GM12874 (cell line): Measurements from ENCODE around the gene STAT6.

Experiments
- TF ChIP-seq, protein P1 (sequence below): IDR thresholded peaks from 2 replicates; pipeline ENCODE4 v1.5.1; 2011; ENCODE audit warnings: low read depth, mild to moderate bottlenecking, control low read depth, low read length, moderate library complexity; ENCODE audit not compliant: insufficient read depth

The STAT6 gene

DNA sequence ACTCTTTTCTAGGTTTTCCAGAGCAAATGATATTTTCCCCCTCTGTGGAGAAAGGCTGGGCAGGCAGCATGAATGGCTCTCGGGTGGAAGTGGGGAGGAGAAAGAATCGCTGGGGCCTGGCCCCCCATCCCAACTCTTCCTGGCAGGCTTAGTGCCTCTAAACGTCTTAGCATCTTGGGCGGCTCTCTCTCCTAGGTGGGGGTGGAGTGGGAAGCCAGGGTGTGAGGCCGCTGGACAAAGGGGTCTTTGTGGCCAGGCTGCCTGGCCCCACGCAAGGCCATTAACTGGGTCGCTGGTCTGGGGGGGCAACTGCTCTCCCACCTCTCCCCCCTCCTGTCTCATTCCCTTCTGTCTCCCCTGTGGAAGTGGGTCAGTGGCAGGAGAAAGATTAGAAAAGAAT, 31.6 kb upstream of the STAT6 start:
- TF ChIP-seq, protein P1, sequence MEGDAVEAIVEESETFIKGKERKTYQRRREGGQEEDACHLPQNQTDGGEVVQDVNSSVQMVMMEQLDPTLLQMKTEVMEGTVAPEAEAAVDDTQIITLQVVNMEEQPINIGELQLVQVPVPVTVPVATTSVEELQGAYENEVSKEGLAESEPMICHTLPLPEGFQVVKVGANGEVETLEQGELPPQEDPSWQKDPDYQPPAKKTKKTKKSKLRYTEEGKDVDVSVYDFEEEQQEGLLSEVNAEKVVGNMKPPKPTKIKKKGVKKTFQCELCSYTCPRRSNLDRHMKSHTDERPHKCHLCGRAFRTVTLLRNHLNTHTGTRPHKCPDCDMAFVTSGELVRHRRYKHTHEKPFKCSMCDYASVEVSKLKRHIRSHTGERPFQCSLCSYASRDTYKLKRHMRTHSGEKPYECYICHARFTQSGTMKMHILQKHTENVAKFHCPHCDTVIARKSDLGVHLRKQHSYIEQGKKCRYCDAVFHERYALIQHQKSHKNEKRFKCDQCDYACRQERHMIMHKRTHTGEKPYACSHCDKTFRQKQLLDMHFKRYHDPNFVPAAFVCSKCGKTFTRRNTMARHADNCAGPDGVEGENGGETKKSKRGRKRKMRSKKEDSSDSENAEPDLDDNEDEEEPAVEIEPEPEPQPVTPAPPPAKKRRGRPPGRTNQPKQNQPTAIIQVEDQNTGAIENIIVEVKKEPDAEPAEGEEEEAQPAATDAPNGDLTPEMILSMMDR, result no peak

DNA sequence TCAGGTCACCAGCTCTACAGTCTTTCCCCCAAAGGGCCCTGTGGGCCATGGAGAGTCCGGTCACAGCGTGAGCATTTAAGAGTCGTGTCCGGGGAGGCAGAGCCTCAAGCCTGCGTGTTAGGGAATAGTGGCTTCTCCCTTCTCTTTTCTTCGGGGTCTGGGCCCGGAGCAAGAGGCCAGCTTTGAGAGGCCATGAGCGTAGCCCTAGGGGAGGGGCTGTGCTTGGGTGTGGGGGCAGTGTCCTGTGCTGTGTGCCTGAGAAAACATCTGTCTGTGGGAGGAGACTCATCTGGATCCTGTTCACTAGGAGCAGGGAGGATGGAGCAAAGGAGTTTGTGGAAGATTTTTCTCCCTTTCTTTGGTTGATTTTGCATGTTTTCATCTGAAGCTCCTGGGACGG, 31.0 kb upstream of the STAT6 start:
- TF ChIP-seq, protein P1, result no peak

DNA sequence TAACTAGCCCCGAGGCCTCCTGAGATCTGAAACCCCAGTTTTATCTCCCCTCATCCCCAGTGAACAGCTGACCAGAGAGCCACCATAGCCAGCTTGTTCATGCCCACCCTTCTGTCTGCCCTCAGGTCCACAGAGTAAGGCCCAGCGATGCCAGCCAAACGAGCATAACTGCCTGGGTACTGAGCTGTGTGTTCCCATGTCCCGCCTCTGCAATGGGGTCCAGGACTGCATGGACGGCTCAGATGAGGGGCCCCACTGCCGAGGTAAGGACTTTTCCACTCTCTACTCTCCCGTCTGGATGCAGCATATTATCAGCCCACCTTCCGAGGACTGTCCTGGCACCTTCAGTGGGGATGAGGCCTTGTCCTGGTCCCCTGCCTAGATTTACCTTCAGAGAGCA, 30.1 kb upstream of the STAT6 start:
- TF ChIP-seq, protein P1, result no peak

DNA sequence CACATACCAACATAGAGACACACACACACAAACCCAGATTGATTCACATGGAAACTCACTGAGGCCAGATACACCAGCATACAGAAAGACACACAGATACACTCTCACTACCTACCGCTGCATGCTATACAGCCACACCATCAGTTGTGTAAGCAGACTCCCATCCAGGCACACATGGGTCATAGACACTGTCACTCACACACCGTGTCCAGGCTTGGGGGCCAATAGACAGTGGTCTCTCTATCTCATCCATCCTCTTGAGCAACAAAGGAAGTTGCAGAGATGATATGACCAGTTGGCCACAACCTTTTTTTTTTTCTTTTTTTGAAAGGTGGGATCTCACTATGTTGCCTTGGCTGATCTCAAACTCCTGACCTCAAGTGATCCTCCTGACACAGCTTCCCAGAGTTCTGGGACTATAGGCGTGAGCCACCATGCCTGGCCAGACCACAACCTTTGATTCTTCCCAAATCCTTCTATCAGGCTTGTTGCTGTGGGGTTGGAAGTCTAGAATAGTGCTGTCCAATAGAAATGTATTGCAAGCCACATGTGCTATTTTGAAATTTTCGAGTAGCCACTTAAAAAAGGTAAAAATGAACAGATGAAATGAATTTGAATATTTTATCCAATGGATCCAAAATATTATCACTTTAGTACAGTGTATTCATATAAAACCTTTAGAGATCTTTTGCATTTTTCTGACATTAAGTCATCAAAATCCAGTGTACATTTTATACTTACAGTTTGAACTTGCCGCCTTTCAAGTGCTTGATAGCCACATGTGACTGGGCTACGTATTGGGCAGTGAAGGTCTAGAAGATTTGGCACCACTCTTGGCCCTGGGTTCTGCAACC, 28.9 kb upstream of the STAT6 start:
- TF ChIP-seq, protein P1, result no peak

DNA sequence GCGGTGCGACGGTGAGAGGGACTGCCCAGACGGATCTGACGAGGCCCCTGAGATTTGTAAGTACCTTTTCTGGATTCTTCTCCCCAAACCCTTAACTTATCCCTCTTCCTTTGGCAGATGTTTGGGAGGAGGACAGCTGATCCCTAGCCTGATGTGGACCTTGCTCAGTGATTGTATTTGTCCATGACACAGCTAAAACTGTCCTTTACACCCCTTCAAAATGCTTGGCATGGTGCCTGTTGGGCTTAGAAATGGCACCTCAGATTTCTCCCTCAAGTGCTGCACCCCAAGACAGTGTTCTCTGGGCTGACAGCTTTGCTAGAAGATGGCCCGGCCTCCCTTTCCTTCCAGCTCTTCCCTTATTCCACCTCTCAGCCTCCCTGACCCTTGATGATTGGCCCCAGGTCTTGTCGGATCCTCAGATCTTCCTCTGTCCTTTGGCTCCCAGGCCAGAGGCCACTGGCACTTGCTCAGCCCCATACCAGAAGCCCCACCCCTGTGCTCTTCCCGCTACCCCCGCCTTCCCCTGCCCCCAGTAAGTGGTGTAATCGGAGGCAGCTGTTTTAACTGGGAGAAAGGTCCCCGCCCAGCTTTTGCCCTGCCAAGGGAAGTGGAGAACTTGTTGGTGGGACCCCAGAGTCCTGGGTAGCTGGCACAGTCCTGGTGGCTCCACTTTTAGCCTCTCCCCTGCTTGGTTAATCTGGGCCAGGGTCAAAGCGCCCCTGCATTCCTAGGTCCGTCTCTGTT, 27.5 kb upstream of the STAT6 start:
- TF ChIP-seq, protein P1, result no peak

DNA sequence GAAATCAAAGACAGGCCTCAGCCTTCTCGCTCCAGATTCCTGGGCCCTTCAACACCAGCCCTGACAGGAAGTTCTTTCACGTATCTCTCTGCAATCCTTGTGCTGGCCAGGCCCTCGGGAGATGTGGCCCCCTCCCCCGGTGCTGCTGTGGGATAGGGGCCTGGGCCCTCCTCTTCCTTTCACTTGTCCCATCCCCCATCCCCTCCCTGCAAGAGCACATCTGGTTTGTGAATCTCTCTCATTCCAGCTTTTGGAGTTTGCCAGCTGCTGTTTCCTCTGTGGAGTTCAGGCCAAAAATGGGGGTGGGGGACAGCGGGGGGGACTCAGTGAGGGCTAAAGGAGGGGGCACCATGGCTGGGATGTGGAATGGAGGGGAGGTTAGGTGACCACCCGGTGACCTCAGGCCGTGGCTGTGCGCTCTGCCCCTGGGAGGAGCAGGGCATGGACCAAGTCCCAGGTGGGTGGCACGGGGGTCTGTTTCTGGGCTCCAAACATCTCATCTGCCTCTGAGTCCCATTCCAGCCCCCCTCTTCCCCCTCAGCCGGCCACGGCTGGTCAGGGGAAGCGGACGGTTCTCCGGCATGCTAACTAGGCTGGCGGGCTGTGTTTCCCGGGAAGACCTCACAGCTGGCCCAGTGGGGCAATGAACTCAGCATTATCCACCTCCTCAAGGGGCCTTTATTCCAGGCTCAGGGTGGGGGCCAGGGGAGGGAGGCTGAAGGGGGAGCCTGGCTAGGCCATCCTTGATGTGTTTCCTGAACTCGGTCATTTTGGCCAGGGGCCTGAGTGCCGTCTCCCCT, 24.6 kb upstream of the STAT6 start:
- TF ChIP-seq, protein P1, result no peak

DNA sequence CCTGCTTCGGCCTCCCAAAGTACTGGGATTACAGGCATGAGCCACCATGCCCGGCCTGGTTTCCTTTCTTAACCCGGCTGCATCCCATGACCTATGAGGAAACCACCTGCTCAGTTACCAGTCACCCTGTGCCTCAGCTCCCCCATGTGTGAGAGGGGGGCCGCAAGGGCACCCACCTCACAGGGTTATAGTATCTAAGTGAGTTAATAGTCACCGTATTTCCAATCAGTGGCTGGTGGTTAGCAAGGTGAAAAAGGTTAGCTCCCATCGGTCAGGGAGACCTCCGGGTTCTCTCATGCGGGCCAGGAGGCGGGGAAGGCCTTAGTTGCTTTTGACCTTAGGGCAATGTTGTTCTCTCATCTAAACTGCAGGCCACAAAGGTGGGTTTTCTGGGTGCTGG, 23.8 kb upstream of the STAT6 start:
- TF ChIP-seq, protein P1, result no peak
